ENCODE results near the gene TEX54. TPM values are rescaled to one million over a fixed set of nuclear protein-coding genes. Genes with fewer than 3 reads are reported as not detected.

Gene TEX54
- not detected in 2 replicates for total RNA-seq

DNA sequence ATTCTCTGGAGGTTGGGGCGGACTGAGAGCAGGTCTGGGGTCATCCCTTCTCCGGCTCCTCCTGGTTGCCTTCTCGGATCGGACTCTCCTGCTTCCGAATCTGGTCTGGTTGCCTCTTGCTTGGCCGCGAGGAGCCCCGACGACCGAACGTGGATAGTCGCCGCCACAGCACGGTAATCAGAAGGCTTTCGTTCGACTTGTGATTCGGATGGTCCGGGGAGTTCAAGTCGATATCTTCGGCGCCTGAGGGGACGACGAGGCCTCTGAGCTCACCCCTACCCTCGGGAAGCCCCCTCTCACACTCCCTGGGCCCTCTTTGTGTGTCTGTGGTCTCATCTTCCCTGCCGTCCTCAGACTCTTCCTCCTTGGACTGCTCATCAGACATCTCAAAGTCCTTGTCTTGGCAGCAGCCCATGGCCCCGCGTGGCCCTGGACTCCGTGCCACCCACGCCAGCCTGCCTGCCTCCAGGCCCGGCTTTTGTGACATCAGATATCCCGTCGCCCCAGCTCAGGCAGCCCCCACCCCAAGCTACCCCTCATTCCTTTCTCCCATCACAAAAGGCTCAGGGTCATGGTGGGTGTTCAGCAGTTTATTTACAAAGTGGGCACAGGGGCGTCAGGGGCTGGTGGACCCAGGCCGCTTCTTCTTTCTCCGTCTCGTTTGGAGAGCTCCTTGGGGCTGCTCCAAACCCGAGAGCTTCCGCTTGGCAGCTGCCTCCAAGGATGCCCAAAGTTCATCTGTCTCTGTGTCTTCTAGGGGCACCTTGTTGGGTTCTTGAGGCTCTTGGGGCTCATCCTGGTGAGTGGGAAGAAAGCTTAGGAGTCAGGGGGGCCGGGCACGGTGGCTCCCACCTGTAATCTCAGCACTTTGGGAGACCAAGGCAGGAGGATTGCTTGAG, at the start of gene TEX54:
Gene TEX54 (minus strand): TSS at position 506 of the 899 bp plus-strand sequence.

GRCh38 chr11:62880803-62881578, 48.4 kb upstream of the TEX54 start, which contains the start of gene SLC3A2:
Gene SLC3A2 (plus strand): TSS chr11:62880896. CDS start chr11:62881024, 128 bp downstream.

GRCh38 chr11:62839050-62839945, 6.7 kb upstream of the TEX54 start, which contains the start of gene WDR74:
Gene WDR74 (minus strand): TSS chr11:62839590. CDS start chr11:62839570, 20 bp downstream.

GRCh38 chr11:62831520-62832335, 913 bp downstream of the TEX54 start, which contains the start of gene STX5:
Gene STX5 (minus strand): TSS chr11:62832051. CDS start chr11:62831243, 808 bp downstream.

DNA sequence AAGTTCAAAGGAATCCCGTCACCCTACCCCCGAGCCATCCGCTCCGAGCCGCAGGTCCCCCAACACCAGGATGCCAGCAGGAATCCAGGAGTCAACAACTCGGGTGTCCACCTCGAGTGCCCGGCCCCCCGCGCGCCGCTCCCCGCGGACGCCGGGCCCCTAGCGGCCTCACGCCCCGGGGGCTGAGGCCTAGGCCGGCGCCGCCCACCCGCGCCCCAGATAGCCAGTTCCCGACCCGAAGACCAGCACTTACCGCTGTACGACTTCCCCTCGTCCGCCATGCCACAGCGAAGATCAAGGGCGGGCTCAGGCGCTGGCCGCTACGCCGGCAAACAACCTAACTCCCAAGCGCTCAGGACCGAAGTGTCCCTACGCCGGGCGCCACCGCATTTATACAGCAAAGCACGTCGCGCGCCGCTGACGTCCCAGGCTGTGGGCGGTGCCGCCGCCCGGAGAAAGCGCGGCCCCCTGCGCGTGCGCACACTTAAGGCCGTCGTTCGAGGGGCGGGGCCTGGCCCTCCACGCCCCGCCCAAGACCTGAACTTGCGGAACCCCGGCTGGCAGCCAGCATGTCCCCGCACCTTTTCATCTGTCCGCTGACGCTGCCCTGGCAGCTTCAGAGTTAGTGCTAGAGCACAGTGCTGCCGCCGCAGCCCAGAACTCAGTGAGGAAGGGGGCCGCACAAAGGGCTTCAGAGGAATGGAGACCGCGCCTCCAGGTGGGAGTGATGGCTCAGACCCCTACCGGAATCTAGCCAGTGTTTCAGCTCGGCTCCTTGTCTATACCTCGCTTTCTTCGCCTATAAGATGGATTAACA, 27.4 kb downstream of the TEX54 start, which contains the start of gene NXF1:
Gene NXF1 (minus strand): TSS at position 365 of the 817 bp plus-strand sequence. CDS start 84 bp downstream, at position 281.

DNA sequence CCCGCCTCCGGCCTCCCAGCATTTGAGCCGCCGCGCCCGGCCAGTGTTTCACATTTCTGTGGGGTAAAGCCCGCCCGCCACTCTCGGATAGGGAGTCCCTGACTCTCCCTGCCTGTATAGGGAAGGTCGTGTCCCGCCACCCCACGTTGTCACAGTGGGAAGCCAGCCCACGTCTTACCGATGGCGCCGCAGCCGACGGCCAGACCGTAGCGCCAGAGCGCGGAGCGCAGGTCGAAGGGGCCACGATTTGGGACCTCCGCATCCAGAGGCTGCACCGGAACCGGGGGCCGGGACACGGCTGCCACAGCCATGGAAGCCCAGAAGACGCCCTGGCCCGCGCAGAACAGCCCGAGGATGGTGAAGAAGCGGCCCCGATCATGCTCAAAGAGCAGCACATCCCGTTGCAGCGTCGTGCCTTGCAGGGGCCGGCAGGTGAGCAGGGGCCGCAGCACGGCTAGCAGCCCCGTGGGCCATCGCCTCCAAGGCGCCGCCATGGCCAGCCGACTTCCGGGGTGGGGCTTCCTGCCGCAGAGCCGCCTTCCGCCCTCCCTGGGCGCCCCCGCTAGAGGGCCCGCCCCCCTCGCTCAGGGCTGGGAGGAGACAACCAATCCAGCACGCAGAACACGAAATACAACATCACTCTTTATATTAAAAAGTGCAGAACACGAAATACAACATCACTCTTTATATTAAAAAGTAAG, 41.0 kb downstream of the TEX54 start, which contains the start of gene TMEM223:
Gene TMEM223 (minus strand): TSS at position 506 of the 701 bp plus-strand sequence. CDS start 12 bp downstream, at position 494.

GRCh38 chr11:62787005-62787759, 45.5 kb downstream of the TEX54 start, which contains the start of gene TMEM179B:
Gene TMEM179B (plus strand): TSS chr11:62787402. CDS start chr11:62787432, 30 bp downstream.

Small RNA genes lying within 50 kb of the gene (small RNA-seq; reads per million reads assigned to genes)
- gene MIR6514 (ENCODE audit: low replicate concordance): 0.65 reads per million, percentile 28 among the genes with 10 or more reads in this experiment
- gene RF00099 (ENCODE audit: low replicate concordance): not detected
- not detected for gene RNU6-118P (ENCODE audit: low replicate concordance)
- gene SNORD22 (ENCODE audit: low replicate concordance): not detected
- not detected for gene SNORD26 (ENCODE audit: low replicate concordance)
- not detected for gene SNORD27 (ENCODE audit: low replicate concordance)
- not detected for gene SNORD28 (ENCODE audit: low replicate concordance)
- 50.8 reads per million, percentile 98 among the genes with 10 or more reads in this experiment for gene SNORD30 (ENCODE audit: low replicate concordance)

Other genes starting within 250 kb of the TEX54 start
- gene TUT1, start 241.3 kb downstream of the TEX54 start, total RNA-seq: 7.4 and 8.4 TPM in 2 replicates
- 82.7 and 179 TPM in 2 replicates for gene MTA2, start 231.0 kb downstream of the TEX54 start, total RNA-seq
- gene EML3, start 220.1 kb downstream of the TEX54 start, total RNA-seq: 17.9 and 20.3 TPM in 2 replicates
- 1.3 and 4.6 TPM in 2 replicates for gene ROM1, start 219.6 kb downstream of the TEX54 start, total RNA-seq
- gene B3GAT3, start 210.9 kb downstream of the TEX54 start, total RNA-seq: 34.6 and 47.0 TPM in 2 replicates
- gene GANAB, start 186.2 kb downstream of the TEX54 start, total RNA-seq: 222 and 365 TPM in 2 replicates
- 19.0 and 38.4 TPM in 2 replicates for gene INTS5, start 179.5 kb downstream of the TEX54 start, total RNA-seq
- gene C11orf98, start 167.6 kb downstream of the TEX54 start, total RNA-seq: 19.9 and 31.8 TPM in 2 replicates
- 5.3 and 10.0 TPM in 2 replicates for gene CSKMT, start 167.5 kb downstream of the TEX54 start, total RNA-seq
- 4.6 and 7.6 TPM in 2 replicates for gene UQCC3, start 161.2 kb downstream of the TEX54 start, total RNA-seq
- 5.2 and 5.5 TPM in 2 replicates for gene LBHD1, start 160.6 kb downstream of the TEX54 start, total RNA-seq
- gene UBXN1, start 153.8 kb downstream of the TEX54 start, total RNA-seq: 62.4 and 230 TPM in 2 replicates
- gene LRRN4CL, start 143.3 kb downstream of the TEX54 start, total RNA-seq: 3.7 and 4.7 TPM in 2 replicates
- gene BSCL2, start 125.4 kb downstream of the TEX54 start, total RNA-seq: 42.2 and 63.7 TPM in 2 replicates
- not detected in 2 replicates for gene GNG3, start 125.2 kb downstream of the TEX54 start, total RNA-seq
- 7.0 and 16.3 TPM in 2 replicates for gene HNRNPUL2, start 105.4 kb downstream of the TEX54 start, total RNA-seq
- 39.8 and 49.1 TPM in 2 replicates for gene TTC9C, start 104.4 kb downstream of the TEX54 start, total RNA-seq
- 15.1 and 18.3 TPM in 2 replicates for gene ZBTB3, start 78.7 kb downstream of the TEX54 start, total RNA-seq
- 54.0 and 56.0 TPM in 2 replicates for gene POLR2G, start 71.3 kb downstream of the TEX54 start, total RNA-seq
- gene TAF6L, start 61.4 kb downstream of the TEX54 start, total RNA-seq: 19.3 and 29.5 TPM in 2 replicates
- gene TMEM179B, start 45.4 kb downstream of the TEX54 start, total RNA-seq: 42.2 and 50.7 TPM in 2 replicates
- gene TMEM223, start 40.8 kb downstream of the TEX54 start, total RNA-seq: 11.2 and 21.0 TPM in 2 replicates
- gene NXF1, start 27.4 kb downstream of the TEX54 start, total RNA-seq: 35.2 and 49.5 TPM in 2 replicates
- gene STX5, start 790 bp downstream of the TEX54 start, total RNA-seq: 48.7 and 70.2 TPM in 2 replicates
- 44.6 and 56.4 TPM in 2 replicates for gene WDR74, start 6.7 kb upstream of the TEX54 start, total RNA-seq
- gene SLC3A2, start 48.1 kb upstream of the TEX54 start, total RNA-seq: 160 and 906 TPM in 2 replicates
- not detected in 2 replicates for gene CHRM1, start 88.5 kb upstream of the TEX54 start, total RNA-seq
- gene SLC22A6, start 152.1 kb upstream of the TEX54 start, total RNA-seq: not detected in 2 replicates
- not detected in 2 replicates for gene SLC22A8, start 183.0 kb upstream of the TEX54 start, total RNA-seq